ENCODE measurements around the gene HDAC10. TPM values are rescaled to one million over a fixed set of nuclear protein-coding genes. Genes with fewer than 3 reads are reported as not detected.
A peak's percentile ranks its signal among the peaks of the same experiment; 100 is the strongest.

The HDAC10 gene
- total RNA-seq, 1 experiment from 2014 or later, result 45.0 TPM

GRCh38 chr22:50249341-50250248 lies 1.5 kb downstream of the HDAC10 start:
- H3T11ph ChIP-seq (ENCODE audit: low read length), result no peak overlapping the region
- H2BK12ac ChIP-seq (ENCODE audit: insufficient read length, low read depth, low read length), result no peak overlapping the region
- no peaks in the 10 kb centered on the region for H3K79me2 ChIP-seq (ENCODE audit: insufficient read depth, low read length)
- Mint-ChIP-seq H3K27me3 (ENCODE audit: low read depth) (no peaks in the 10 kb centered on the region; the same call in 1 of the 2 replicates), H3K4me3 (peak overlapping the region; percentile 73 to 85; a peak in 4 of 5 replicates), H3K36me3 (ENCODE audit: insufficient read depth in 1 of 3, low read depth in 3 of 3) (peaks cover 0 to 16% (median 5%) of the 10 kb centered on the region in 3 experiments; a peak in 3 of 7 replicates), H3K9me3 (no peaks in the 10 kb centered on the region; a peak in 1 of 5 replicates), H3K27ac (no peak overlapping the region), H3K4me1 (peaks cover 6 to 20% of the 10 kb centered on the region in 2 experiments)
- H3K27ac ChIP-seq (ENCODE audit: insufficient read length, low read depth, low read length), result no peak overlapping the region
- no peak overlapping the region for H4K8ac ChIP-seq (replicated peaks; ENCODE audit: insufficient read length, low read depth, low read length)
- no peaks in the 10 kb centered on the region for H3K4me1 ChIP-seq (ENCODE audit: insufficient read depth, low read length)
- no peak overlapping the region for H2BK120ac ChIP-seq (ENCODE audit: low read depth, low read length, poor library complexity, severe bottlenecking)
- DNase-seq, result no peak
- WGBS (ENCODE audit: extremely low coverage, insufficient read length, low lambda C conversion rate), result no CpG with 5 or more reads among the region's 32 CpGs
- no peak overlapping the region for H3K14ac ChIP-seq (ENCODE audit: insufficient read depth, low read length)
- H3K9me3 ChIP-seq (ENCODE audit: control insufficient read depth, low read depth, low read length), result no peaks in the 10 kb centered on the region
- no peaks in the 10 kb centered on the region for H3K79me1 ChIP-seq (ENCODE audit: insufficient read depth, low read depth, low read length, poor library complexity, severe bottlenecking)
- no peak overlapping the region for H3K56ac ChIP-seq (ENCODE audit: insufficient read length, low read depth, low read length)
- no peak overlapping the region for H2AK5ac ChIP-seq (ENCODE audit: insufficient read length, low read length)
- TF ChIP-seq CTCF (conservative IDR thresholded peaks at IDR 0.05), result no peak
- H3K27me3 ChIP-seq (ENCODE audit: insufficient read depth, low read length), result no peaks in the 10 kb centered on the region
- H2BK20ac ChIP-seq (ENCODE audit: low read depth, low read length, poor library complexity, severe bottlenecking), result no peak overlapping the region
- H4K91ac ChIP-seq (ENCODE audit: insufficient read length, low read depth, low read length), result no peak overlapping the region
- H4K5ac ChIP-seq (ENCODE audit: insufficient read length, low read depth, low read length), result no peak overlapping the region
- H3K23ac ChIP-seq (ENCODE audit: insufficient read length, low read depth, low read length), result no peak overlapping the region
- H2BK5ac ChIP-seq (ENCODE audit: insufficient read length, low read length), result no peak overlapping the region
- H3K18ac ChIP-seq (ENCODE audit: insufficient read length, low read depth, low read length), result no peak overlapping the region
- no peak overlapping the region for H3K4me2 ChIP-seq (ENCODE audit: insufficient read depth, insufficient read length, low read length)
- H3K23me2 ChIP-seq (ENCODE audit: insufficient read length, low read depth, low read length, poor library complexity, severe bottlenecking), result peaks cover 24% of the 10 kb centered on the region
- H3K4ac ChIP-seq (ENCODE audit: low read depth, low read length), result no peak overlapping the region
- no peak overlapping the region for H2BK15ac ChIP-seq (ENCODE audit: low read depth, low read length)
- no peak overlapping the region for H2AFZ ChIP-seq (ENCODE audit: low read length)
- no peaks in the 10 kb centered on the region for H4K20me1 ChIP-seq (ENCODE audit: control insufficient read depth, insufficient read depth, insufficient read length)
- no peak overlapping the region for H3K9ac ChIP-seq (ENCODE audit: extremely low read depth, insufficient read length, low read length)

Measured in H9 (cell line).